HEK293 (cell line): ENCODE measurements around the gene MYL3.

Experiments used
- BCL11A ChIP-seq: fragments of 450-650 bp; formaldehyde crosslinking; IDR thresholded peaks from 2 replicates; pipeline ENCODE4 v1.5.1; 2016; ENCODE audit warnings: low read depth, missing biosample characterization, missing genetic modification characterization
- PBX3 ChIP-seq: sonication (generic); formaldehyde crosslinking; IDR thresholded peaks from 2 replicates; pipeline ENCODE4 v1.8.1; 2022; ENCODE audit warnings: mild to moderate bottlenecking, moderate library complexity, missing genetic modification reagents
- PRDM2 ChIP-seq: fragments of 450-650 bp; formaldehyde crosslinking; IDR thresholded peaks from 2 replicates; pipeline ENCODE4 v1.5.1; 2016; ENCODE audit warnings: missing biosample characterization, missing genetic modification characterization, borderline replicate concordance
- SCRT2 ChIP-seq: fragments of 450-650 bp; formaldehyde crosslinking; IDR thresholded peaks from 2 replicates; pipeline ENCODE4 v1.5.1; 2016; ENCODE audit warnings: missing biosample characterization, missing genetic modification characterization
- ZBTB20 ChIP-seq: fragments of 450-650 bp; formaldehyde crosslinking; IDR thresholded peaks from 2 replicates; pipeline ENCODE4 v1.5.1; 2016; ENCODE audit warnings: missing biosample characterization, missing genetic modification characterization
- ZBTB21 ChIP-seq: fragments of 450-650 bp; formaldehyde crosslinking; IDR thresholded peaks from 2 replicates; pipeline ENCODE4 v1.5.1; 2017; ENCODE audit warnings: missing biosample characterization, missing genetic modification characterization
- ZBTB26 ChIP-seq: fragments of 450-650 bp; formaldehyde crosslinking; optimal IDR thresholded peaks from 2 replicates; pipeline ENCODE3; 2016; ENCODE audit warnings: missing biosample characterization, mild to moderate bottlenecking, missing genetic modification characterization
- ZNF211 ChIP-seq: fragments of 450-650 bp; formaldehyde crosslinking; IDR thresholded peaks from 2 replicates; pipeline ENCODE4 v1.5.1; 2016; ENCODE audit warnings: low read depth, missing biosample characterization, missing genetic modification characterization
- ZNF214 ChIP-seq: fragments of 450-650 bp; formaldehyde crosslinking; IDR thresholded peaks from 2 replicates; pipeline ENCODE4 v1.5.1; 2017; ENCODE audit warnings: missing biosample characterization, mild to moderate bottlenecking, missing genetic modification characterization, borderline replicate concordance
- ZNF23 ChIP-seq: fragments of 450-650 bp; formaldehyde crosslinking; IDR thresholded peaks from 2 replicates; pipeline ENCODE4 v1.5.1; 2016; ENCODE audit warnings: missing biosample characterization, missing genetic modification characterization, borderline replicate concordance
- ZNF280C ChIP-seq: fragments of 450-650 bp; formaldehyde crosslinking; IDR thresholded peaks from 2 replicates; pipeline ENCODE4 v1.5.1; 2016; ENCODE audit warnings: missing biosample characterization, missing genetic modification characterization
- ZNF335 ChIP-seq: fragments of 450-650 bp; formaldehyde crosslinking; conservative IDR thresholded peaks from 2 replicates; pipeline ENCODE4 v1.5.1; 2016; ENCODE audit warnings: missing biosample characterization, missing genetic modification characterization
- ZNF544 ChIP-seq: fragments of 450-650 bp; formaldehyde crosslinking; IDR thresholded peaks from 2 replicates; pipeline ENCODE4 v1.5.0; 2017; ENCODE audit warnings: missing biosample characterization, missing genetic modification characterization
- ZNF600 ChIP-seq: fragments of 450-650 bp; formaldehyde crosslinking; IDR thresholded peaks from 2 replicates; pipeline ENCODE4 v1.5.1; 2016; ENCODE audit warnings: missing biosample characterization, missing genetic modification characterization
- ZNF610 ChIP-seq: fragments of 450-650 bp; formaldehyde crosslinking; IDR thresholded peaks from 2 replicates; pipeline ENCODE4 v1.5.1; 2016; ENCODE audit warnings: missing biosample characterization, missing genetic modification characterization, borderline replicate concordance
- ZNF747 ChIP-seq: fragments of 450-650 bp; formaldehyde crosslinking; IDR thresholded peaks from 2 replicates; pipeline ENCODE4 v1.5.1; 2016; ENCODE audit warnings: missing biosample characterization, missing genetic modification characterization
- TF ChIP-seq, protein P1 (sequence below): fragments of 450-650 bp; formaldehyde crosslinking; IDR thresholded peaks from 2 replicates; pipeline ENCODE4 v1.5.1; 2016; ENCODE audit warnings: missing biosample characterization, missing genetic modification characterization
- TF ChIP-seq, protein P2 (sequence below): fragments of 450-650 bp; formaldehyde crosslinking; IDR thresholded peaks from 2 replicates; pipeline ENCODE4 v1.5.1; 2016; ENCODE audit warnings: missing biosample characterization, missing genetic modification characterization
- TF ChIP-seq, protein P3 (sequence below): fragments of 450-650 bp; formaldehyde crosslinking; IDR thresholded peaks from 2 replicates; pipeline ENCODE4 v1.5.1; 2016; ENCODE audit warnings: missing biosample characterization, missing genetic modification characterization, borderline replicate concordance
- TF ChIP-seq, protein P4 (sequence below): fragments of 450-650 bp; formaldehyde crosslinking; IDR thresholded peaks from 2 replicates; pipeline ENCODE4 v1.5.1; 2016; ENCODE audit warnings: missing biosample characterization, missing genetic modification characterization

Gene MYL3

GRCh38 chr3:46882377-46883053 lies 19.3 kb upstream of the MYL3 start (continued):
- no peak for TF ChIP-seq ZNF280C (tag by site-specific recombination)
- TF ChIP-seq ZNF211 (tag by site-specific recombination): no peak
- TF ChIP-seq, protein P1, sequence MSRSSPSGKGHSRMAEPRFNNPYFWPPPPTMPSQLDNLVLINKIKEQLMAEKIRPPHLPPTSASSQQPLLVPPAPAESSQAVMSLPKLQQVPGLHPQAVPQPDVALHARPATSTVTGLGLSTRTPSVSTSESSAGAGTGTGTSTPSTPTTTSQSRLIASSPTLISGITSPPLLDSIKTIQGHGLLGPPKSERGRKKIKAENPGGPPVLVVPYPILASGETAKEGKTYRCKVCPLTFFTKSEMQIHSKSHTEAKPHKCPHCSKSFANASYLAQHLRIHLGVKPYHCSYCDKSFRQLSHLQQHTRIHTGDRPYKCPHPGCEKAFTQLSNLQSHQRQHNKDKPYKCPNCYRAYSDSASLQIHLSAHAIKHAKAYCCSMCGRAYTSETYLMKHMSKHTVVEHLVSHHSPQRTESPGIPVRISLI: no peak
- peak; percentile 63 for TF ChIP-seq ZBTB26 (tag by site-specific recombination)
- no peak for TF ChIP-seq ZNF544 (tag by site-specific recombination)
- TF ChIP-seq ZNF600 (tag by site-specific recombination): 0 out of 2 replicates have a peak, but pooled peaks have one; percentile 19
- TF ChIP-seq BCL11A: no peak
- TF ChIP-seq SCRT2 (tag by site-specific recombination): no peak
- TF ChIP-seq, protein P2, sequence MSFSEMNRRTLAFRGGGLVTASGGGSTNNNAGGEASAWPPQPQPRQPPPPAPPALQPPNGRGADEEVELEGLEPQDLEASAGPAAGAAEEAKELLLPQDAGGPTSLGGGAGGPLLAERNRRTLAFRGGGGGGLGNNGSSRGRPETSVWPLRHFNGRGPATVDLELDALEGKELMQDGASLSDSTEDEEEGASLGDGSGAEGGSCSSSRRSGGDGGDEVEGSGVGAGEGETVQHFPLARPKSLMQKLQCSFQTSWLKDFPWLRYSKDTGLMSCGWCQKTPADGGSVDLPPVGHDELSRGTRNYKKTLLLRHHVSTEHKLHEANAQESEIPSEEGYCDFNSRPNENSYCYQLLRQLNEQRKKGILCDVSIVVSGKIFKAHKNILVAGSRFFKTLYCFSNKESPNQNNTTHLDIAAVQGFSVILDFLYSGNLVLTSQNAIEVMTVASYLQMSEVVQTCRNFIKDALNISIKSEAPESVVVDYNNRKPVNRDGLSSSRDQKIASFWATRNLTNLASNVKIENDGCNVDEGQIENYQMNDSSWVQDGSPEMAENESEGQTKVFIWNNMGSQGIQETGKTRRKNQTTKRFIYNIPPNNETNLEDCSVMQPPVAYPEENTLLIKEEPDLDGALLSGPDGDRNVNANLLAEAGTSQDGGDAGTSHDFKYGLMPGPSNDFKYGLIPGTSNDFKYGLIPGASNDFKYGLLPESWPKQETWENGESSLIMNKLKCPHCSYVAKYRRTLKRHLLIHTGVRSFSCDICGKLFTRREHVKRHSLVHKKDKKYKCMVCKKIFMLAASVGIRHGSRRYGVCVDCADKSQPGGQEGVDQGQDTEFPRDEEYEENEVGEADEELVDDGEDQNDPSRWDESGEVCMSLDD (tag by site-specific recombination): peak; percentile 28; the same call in 1 of the 2 replicates
- TF ChIP-seq, protein P3, sequence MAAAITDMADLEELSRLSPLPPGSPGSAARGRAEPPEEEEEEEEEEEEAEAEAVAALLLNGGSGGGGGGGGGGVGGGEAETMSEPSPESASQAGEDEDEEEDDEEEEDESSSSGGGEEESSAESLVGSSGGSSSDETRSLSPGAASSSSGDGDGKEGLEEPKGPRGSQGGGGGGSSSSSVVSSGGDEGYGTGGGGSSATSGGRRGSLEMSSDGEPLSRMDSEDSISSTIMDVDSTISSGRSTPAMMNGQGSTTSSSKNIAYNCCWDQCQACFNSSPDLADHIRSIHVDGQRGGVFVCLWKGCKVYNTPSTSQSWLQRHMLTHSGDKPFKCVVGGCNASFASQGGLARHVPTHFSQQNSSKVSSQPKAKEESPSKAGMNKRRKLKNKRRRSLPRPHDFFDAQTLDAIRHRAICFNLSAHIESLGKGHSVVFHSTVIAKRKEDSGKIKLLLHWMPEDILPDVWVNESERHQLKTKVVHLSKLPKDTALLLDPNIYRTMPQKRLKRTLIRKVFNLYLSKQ (tag by site-specific recombination): no peak
- TF ChIP-seq, protein P4, sequence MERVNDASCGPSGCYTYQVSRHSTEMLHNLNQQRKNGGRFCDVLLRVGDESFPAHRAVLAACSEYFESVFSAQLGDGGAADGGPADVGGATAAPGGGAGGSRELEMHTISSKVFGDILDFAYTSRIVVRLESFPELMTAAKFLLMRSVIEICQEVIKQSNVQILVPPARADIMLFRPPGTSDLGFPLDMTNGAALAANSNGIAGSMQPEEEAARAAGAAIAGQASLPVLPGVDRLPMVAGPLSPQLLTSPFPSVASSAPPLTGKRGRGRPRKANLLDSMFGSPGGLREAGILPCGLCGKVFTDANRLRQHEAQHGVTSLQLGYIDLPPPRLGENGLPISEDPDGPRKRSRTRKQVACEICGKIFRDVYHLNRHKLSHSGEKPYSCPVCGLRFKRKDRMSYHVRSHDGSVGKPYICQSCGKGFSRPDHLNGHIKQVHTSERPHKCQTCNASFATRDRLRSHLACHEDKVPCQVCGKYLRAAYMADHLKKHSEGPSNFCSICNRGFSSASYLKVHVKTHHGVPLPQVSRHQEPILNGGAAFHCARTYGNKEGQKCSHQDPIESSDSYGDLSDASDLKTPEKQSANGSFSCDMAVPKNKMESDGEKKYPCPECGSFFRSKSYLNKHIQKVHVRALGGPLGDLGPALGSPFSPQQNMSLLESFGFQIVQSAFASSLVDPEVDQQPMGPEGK: peak; percentile 53
- no peak for TF ChIP-seq ZNF747 (tag by site-specific recombination)
- no peak for TF ChIP-seq ZNF610 (tag by site-specific recombination)
- no peak for TF ChIP-seq ZNF23
- no peak for TF ChIP-seq PBX3 (CRISPR knock-in tag)
- TF ChIP-seq ZBTB20 (tag by site-specific recombination): peak; percentile 70
- peak; percentile 92 for TF ChIP-seq ZNF335 (tag by site-specific recombination)
- TF ChIP-seq ZNF214 (tag by site-specific recombination): no peak
- TF ChIP-seq PRDM2 (tag by site-specific recombination): no peak
- TF ChIP-seq ZBTB21 (tag by site-specific recombination): no peak
